ENCODE data around the gene TLE7.

TLE7 gene

DNA sequence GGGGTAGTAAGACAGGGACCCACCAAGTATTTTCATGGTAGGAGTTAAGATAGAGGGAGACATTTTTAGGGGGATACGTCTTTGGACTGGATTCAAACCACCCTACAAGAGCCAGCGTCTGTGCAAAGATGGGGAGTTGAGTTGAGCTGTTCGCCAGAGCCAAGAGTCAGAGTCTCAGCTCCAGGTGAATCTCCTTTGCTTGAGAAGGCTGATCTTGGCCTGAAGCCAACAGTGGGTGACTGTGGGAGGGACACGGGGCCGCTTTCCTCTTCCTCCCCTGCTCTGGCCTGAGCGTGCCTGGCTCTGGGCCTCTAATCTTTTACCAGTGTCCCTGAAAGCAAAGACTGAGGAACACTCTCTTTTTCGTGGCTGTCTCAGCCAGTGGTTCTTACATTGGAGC, 5.4 kb downstream of the TLE7 start:
- Histone ChIP-seq H3K27me3 (replicated peaks; ENCODE audit: insufficient read depth, low read length) (peaks cover 24% of the 10 kb centered on the region), H3K4me1 (ENCODE audit: low read length) (no peaks in the 10 kb centered on the region), H4K20me1 (ENCODE audit: insufficient read depth, low read length) (no peaks in the 10 kb centered on the region), H3K9ac (ENCODE audit: low read length) (no peak overlapping the region), H3K4me3 (ENCODE audit: low read length) (no peak overlapping the region), H3K36me3 (replicated peaks; ENCODE audit: insufficient read depth, low read length) (no peaks in the 10 kb centered on the region), H3K27ac (ENCODE audit: low read length) (no peak overlapping the region), H3K79me2 (ENCODE audit: low read length) (no peaks in the 10 kb centered on the region), H2AFZ (ENCODE audit: low read length) (no peak overlapping the region), H3K4me2 (ENCODE audit: low read depth, low read length) (no peak overlapping the region), H3K9me2 (replicated peaks; ENCODE audit: insufficient read depth, low read length) (no peaks in the 10 kb centered on the region), H3K9me3 (replicated peaks; ENCODE audit: insufficient read depth, low read length) (no peaks in the 10 kb centered on the region), H3F3A (ENCODE audit: insufficient read depth, low read length) (no peaks in the 10 kb centered on the region)
- DNase-seq = no peak
- TF ChIP-seq EZH2phosphoT487 (IDR thresholded peaks at IDR 0.05; ENCODE audit: low read length) (no peak), EZH2 (optimal IDR thresholded peaks at IDR 0.05; ENCODE audit: low read depth, low read length) (no peak), CTCF (IDR thresholded peaks at IDR 0.05; ENCODE audit: low read length) (no peak)

DNA sequence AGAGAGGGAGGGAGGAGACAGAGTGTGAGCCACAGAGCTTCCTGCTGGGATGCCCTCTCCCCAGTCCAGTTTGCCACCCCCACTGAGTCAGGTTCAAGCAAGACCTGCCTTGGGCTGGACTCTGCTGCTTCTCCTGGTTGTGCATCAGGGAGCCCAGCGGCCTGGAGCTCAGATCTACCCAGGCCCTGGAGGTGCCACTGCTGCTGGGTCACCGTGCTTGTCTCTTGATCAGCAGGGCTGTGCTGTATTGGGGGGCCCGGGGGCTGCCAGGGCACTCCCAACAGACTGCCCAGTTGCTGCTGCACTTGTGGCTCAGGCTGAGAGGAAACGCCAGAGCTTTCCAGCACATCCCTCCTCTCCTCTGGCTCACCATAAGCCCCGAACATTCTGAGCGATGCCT, 8.9 kb downstream of the TLE7 start:
- DNase-seq = no peak
- Histone ChIP-seq H3K36me3 (replicated peaks; ENCODE audit: insufficient read depth, low read length) (no peaks in the 10 kb centered on the region), H3K4me3 (ENCODE audit: low read length) (no peak overlapping the region), H3K9me3 (replicated peaks; ENCODE audit: insufficient read depth, low read length) (no peaks in the 10 kb centered on the region), H3K27me3 (replicated peaks; ENCODE audit: insufficient read depth, low read length) (peaks cover 43% of the 10 kb centered on the region), H3K4me1 (ENCODE audit: low read length) (no peaks in the 10 kb centered on the region), H4K20me1 (ENCODE audit: insufficient read depth, low read length) (no peaks in the 10 kb centered on the region), H3K9me2 (replicated peaks; ENCODE audit: insufficient read depth, low read length) (no peaks in the 10 kb centered on the region), H2AFZ (ENCODE audit: low read length) (no peak overlapping the region), H3K4me2 (ENCODE audit: low read depth, low read length) (no peak overlapping the region), H3F3A (ENCODE audit: insufficient read depth, low read length) (no peaks in the 10 kb centered on the region), H3K9ac (ENCODE audit: low read length) (no peak overlapping the region), H3K79me2 (ENCODE audit: low read length) (no peaks in the 10 kb centered on the region), H3K27ac (ENCODE audit: low read length) (no peak overlapping the region)
- no peak for TF ChIP-seq EZH2 (optimal IDR thresholded peaks at IDR 0.05; ENCODE audit: low read depth, low read length)
- no peak for TF ChIP-seq CTCF (IDR thresholded peaks at IDR 0.05; ENCODE audit: low read length)
- no peak for TF ChIP-seq EZH2phosphoT487 (IDR thresholded peaks at IDR 0.05; ENCODE audit: low read length)

GRCh38 chr16:71431991-71432390, 9.9 kb downstream of the TLE7 start:
- H3K9ac ChIP-seq (ENCODE audit: low read length) = no peak overlapping the region
- H3F3A ChIP-seq (ENCODE audit: insufficient read depth, low read length) = no peaks in the 10 kb centered on the region
- H3K79me2 ChIP-seq (ENCODE audit: low read length) = no peaks in the 10 kb centered on the region
- no peak overlapping the region for H3K4me2 ChIP-seq (ENCODE audit: low read depth, low read length)
- no peak for TF ChIP-seq EZH2 (optimal IDR thresholded peaks at IDR 0.05; ENCODE audit: low read depth, low read length)
- TF ChIP-seq CTCF (IDR thresholded peaks at IDR 0.05; ENCODE audit: low read length) = no peak
- TF ChIP-seq EZH2phosphoT487 (IDR thresholded peaks at IDR 0.05; ENCODE audit: low read length) = no peak
- no peaks in the 10 kb centered on the region for H3K4me1 ChIP-seq (ENCODE audit: low read length)
- H2AFZ ChIP-seq (ENCODE audit: low read length) = no peak overlapping the region
- no peak for DNase-seq
- H3K9me3 ChIP-seq (replicated peaks; ENCODE audit: insufficient read depth, low read length) = no peaks in the 10 kb centered on the region
- H3K36me3 ChIP-seq (replicated peaks; ENCODE audit: insufficient read depth, low read length) = no peaks in the 10 kb centered on the region
- no peak overlapping the region for H3K4me3 ChIP-seq (ENCODE audit: low read length)
- H3K9me2 ChIP-seq (replicated peaks; ENCODE audit: insufficient read depth, low read length) = no peaks in the 10 kb centered on the region
- no peak overlapping the region for H3K27ac ChIP-seq (ENCODE audit: low read length)
- no peaks in the 10 kb centered on the region for H4K20me1 ChIP-seq (ENCODE audit: insufficient read depth, low read length)
- H3K27me3 ChIP-seq (replicated peaks; ENCODE audit: insufficient read depth, low read length) = peaks cover 42% of the 10 kb centered on the region

All from MM.1S (cell line).